Activated CD4-positive, alpha-beta memory T cell treated with anti-CD3 and anti-CD28 coated beads, Interleukin-2, amount 10 ng/mL, durations not matched to agents 7 days and 5 days (primary cell): ENCODE results near the gene KY. TPM values are rescaled to one million over a fixed set of nuclear protein-coding genes. Genes with fewer than 3 reads are reported as not detected.
A peak's percentile ranks its signal among the peaks of the same experiment; 100 is the strongest.

Experiments
- CTCF ChIA-PET: fragments of 350-600 bp; sonication (Branson Sonifier 250); formaldehyde crosslinking; loops from one replicate; lab custom pipeline; 2021; ENCODE audit warnings: antibody characterized with exemption, inconsistent platforms; lab: Charles Lee
- POLR2A ChIA-PET: fragments of 350-600 bp; sonication (Branson Sonifier 250); formaldehyde crosslinking; loops from one replicate; lab custom pipeline; 2021; ENCODE audit warnings: antibody characterized with exemption; lab: Charles Lee
- DNase-seq: peaks from one replicate; pipeline ENCODE4 v3.0.0-alpha.2; 2020
- H3K27ac Mint-ChIP-seq: one replicate; pipeline ENCODE4 v1.8.0; 2021; ENCODE audit warnings: mild to moderate bottlenecking, mixed read lengths
- H3K27me3 Mint-ChIP-seq: one replicate; pipeline ENCODE4 v1.8.0; 2021; ENCODE audit warnings: mixed read lengths
- H3K36me3 Mint-ChIP-seq: one replicate; pipeline ENCODE4 v1.8.0; 2021; ENCODE audit warnings: low read depth, mixed read lengths
- H3K4me1 Mint-ChIP-seq: one replicate; pipeline ENCODE4 v1.8.0; 2021; ENCODE audit warnings: mixed read lengths
- H3K4me3 Mint-ChIP-seq: one replicate; pipeline ENCODE4 v1.8.0; 2021; ENCODE audit warnings: mild to moderate bottlenecking, mixed read lengths
- H3K9me3 Mint-ChIP-seq: one replicate; pipeline ENCODE4 v1.8.0; 2021; ENCODE audit warnings: mixed read lengths
- total RNA-seq, 2 experiments: library from RNA; stranded (reverse); gene quantifications; one replicate each; pipeline ENCODE4 v1.2.3, GENCODE V29; 2021

KY gene
- total RNA-seq, 2 experiments from 2014 or later = not detected

- CTCF ChIA-PET = no interaction called here
- Mint-ChIP-seq H3K9me3 (no peaks in the 10 kb centered on the region), H3K27ac (no peak overlapping the region), H3K27me3 (peaks cover 6% of the 10 kb centered on the region), H3K4me1 (no peaks in the 10 kb centered on the region), H3K36me3 (no peaks in the 10 kb centered on the region), H3K4me3 (no peak overlapping the region)
- POLR2A ChIA-PET = no interaction called here
- peak; percentile 9 for DNase-seq
These were observed 21.9 kb downstream of the KY start for GRCh38 chr3:134628884-134629283.

- ChIA-PET CTCF (no interaction called here), POLR2A (no interaction called here)
- no peak overlapping the region for H3K4me3 Mint-ChIP-seq
- H3K4me1 Mint-ChIP-seq = no peaks in the 10 kb centered on the region
- no peak overlapping the region for H3K27ac Mint-ChIP-seq
- no peak for DNase-seq
- H3K9me3 Mint-ChIP-seq = no peaks in the 10 kb centered on the region
- H3K36me3 Mint-ChIP-seq = no peaks in the 10 kb centered on the region
- H3K27me3 Mint-ChIP-seq = peaks cover 3% of the 10 kb centered on the region
These were observed 23.0 kb downstream of the KY start for GRCh38 chr3:134627831-134628230.

GRCh38 chr3:134625885-134626741, 24.7 kb downstream of the KY start:
- Mint-ChIP-seq H3K9me3 (no peaks in the 10 kb centered on the region), H3K36me3 (no peaks in the 10 kb centered on the region), H3K4me1 (no peaks in the 10 kb centered on the region), H3K27me3 (peaks cover 1% of the 10 kb centered on the region), H3K27ac (no peak overlapping the region), H3K4me3 (no peak overlapping the region)
- CTCF ChIA-PET = no interaction called here
- POLR2A ChIA-PET = no interaction called here
- DNase-seq = peak; percentile 13

- no peaks in the 10 kb centered on the region for H3K27me3 Mint-ChIP-seq
- CTCF ChIA-PET = no interaction called here
These were observed 25.4 kb downstream of the KY start for GRCh38 chr3:134625462-134625861.

GRCh38 chr3:134624537-134625287, 26.1 kb downstream of the KY start:
- Mint-ChIP-seq H3K36me3 (no peaks in the 10 kb centered on the region), H3K9me3 (no peaks in the 10 kb centered on the region), H3K27me3 (no peaks in the 10 kb centered on the region), H3K27ac (no peak overlapping the region), H3K4me3 (no peak overlapping the region), H3K4me1 (no peaks in the 10 kb centered on the region)
- ChIA-PET CTCF (no interaction called here), POLR2A (no interaction called here)
- DNase-seq = peak; percentile 3

More at GRCh38 chr3:134625462-134625861, 25.4 kb downstream of the KY start:
- no peak overlapping the region for H3K4me3 Mint-ChIP-seq
- no peak overlapping the region for H3K27ac Mint-ChIP-seq
- H3K9me3 Mint-ChIP-seq = no peaks in the 10 kb centered on the region
- peak; percentile 6 for DNase-seq
- H3K36me3 Mint-ChIP-seq = no peaks in the 10 kb centered on the region
- H3K4me1 Mint-ChIP-seq = no peaks in the 10 kb centered on the region
- POLR2A ChIA-PET = no interaction called here

GRCh38 chr3:134623615-134624245, 27.1 kb downstream of the KY start:
- no peaks in the 10 kb centered on the region for H3K9me3 Mint-ChIP-seq
- H3K36me3 Mint-ChIP-seq = no peaks in the 10 kb centered on the region
- no peaks in the 10 kb centered on the region for H3K4me1 Mint-ChIP-seq
- DNase-seq = peak; percentile 8
- CTCF ChIA-PET = no interaction called here
- POLR2A ChIA-PET = no interaction called here
- no peak overlapping the region for H3K4me3 Mint-ChIP-seq
- no peak overlapping the region for H3K27ac Mint-ChIP-seq
- H3K27me3 Mint-ChIP-seq = no peaks in the 10 kb centered on the region

GRCh38 chr3:134622806-134623365, 27.9 kb downstream of the KY start:
- H3K9me3 Mint-ChIP-seq = no peaks in the 10 kb centered on the region
- POLR2A ChIA-PET = no interaction called here
- DNase-seq = no peak
- H3K36me3 Mint-ChIP-seq = no peaks in the 10 kb centered on the region
- no peak overlapping the region for H3K27ac Mint-ChIP-seq
- H3K4me1 Mint-ChIP-seq = no peaks in the 10 kb centered on the region
- CTCF ChIA-PET = interaction anchor here (1.2 kb wide), 1 partner anchor 22 kb away, joined by 4 read pairs; no protein-coding TSS in a partner anchor
- H3K4me3 Mint-ChIP-seq = no peak overlapping the region
- no peaks in the 10 kb centered on the region for H3K27me3 Mint-ChIP-seq

GRCh38 chr3:134621854-134622253, 29.0 kb downstream of the KY start:
- ChIA-PET POLR2A (no interaction called here), CTCF (interaction anchor here (1.2 kb wide), 1 partner anchor 21 kb away, joined by 4 read pairs; no protein-coding TSS in a partner anchor)
- no peak for DNase-seq
- no peaks in the 10 kb centered on the region for H3K36me3 Mint-ChIP-seq
- H3K4me3 Mint-ChIP-seq = no peak overlapping the region
- no peak overlapping the region for H3K27ac Mint-ChIP-seq
- H3K9me3 Mint-ChIP-seq = no peaks in the 10 kb centered on the region
- no peaks in the 10 kb centered on the region for H3K4me1 Mint-ChIP-seq
- H3K27me3 Mint-ChIP-seq = no peaks in the 10 kb centered on the region

- DNase-seq = no peak
- POLR2A ChIA-PET = no interaction called here
- H3K27ac Mint-ChIP-seq = no peak overlapping the region
- CTCF ChIA-PET = no interaction called here
- no peaks in the 10 kb centered on the region for H3K27me3 Mint-ChIP-seq
- H3K36me3 Mint-ChIP-seq = no peaks in the 10 kb centered on the region
- H3K4me1 Mint-ChIP-seq = no peaks in the 10 kb centered on the region
- H3K4me3 Mint-ChIP-seq = no peak overlapping the region
- H3K9me3 Mint-ChIP-seq = no peaks in the 10 kb centered on the region
These were observed 30.2 kb downstream of the KY start for GRCh38 chr3:134620476-134621115.

GRCh38 chr3:134619884-134620445, 30.9 kb downstream of the KY start:
- ChIA-PET POLR2A (no interaction called here), CTCF (no interaction called here)
- DNase-seq = peak; percentile 3
- H3K4me3 Mint-ChIP-seq = no peak overlapping the region
- no peaks in the 10 kb centered on the region for H3K27me3 Mint-ChIP-seq
- no peaks in the 10 kb centered on the region for H3K4me1 Mint-ChIP-seq
- H3K9me3 Mint-ChIP-seq = no peaks in the 10 kb centered on the region
- no peaks in the 10 kb centered on the region for H3K36me3 Mint-ChIP-seq
- no peak overlapping the region for H3K27ac Mint-ChIP-seq

- CTCF ChIA-PET = no interaction called here
- no peaks in the 10 kb centered on the region for H3K4me1 Mint-ChIP-seq
These were observed 31.6 kb downstream of the KY start for GRCh38 chr3:134619301-134619615.

GRCh38 chr3:134618478-134619300, 32.1 kb downstream of the KY start:
- no peaks in the 10 kb centered on the region for H3K4me1 Mint-ChIP-seq
- DNase-seq = peak; percentile 3
- ChIA-PET CTCF (no interaction called here), POLR2A (no interaction called here)
- no peak overlapping the region for H3K4me3 Mint-ChIP-seq
- H3K27me3 Mint-ChIP-seq = no peaks in the 10 kb centered on the region
- no peaks in the 10 kb centered on the region for H3K36me3 Mint-ChIP-seq
- no peak overlapping the region for H3K27ac Mint-ChIP-seq
- no peaks in the 10 kb centered on the region for H3K9me3 Mint-ChIP-seq

More at GRCh38 chr3:134619301-134619615, 31.6 kb downstream of the KY start:
- H3K36me3 Mint-ChIP-seq = no peaks in the 10 kb centered on the region
- no peaks in the 10 kb centered on the region for H3K27me3 Mint-ChIP-seq
- POLR2A ChIA-PET = no interaction called here
- H3K9me3 Mint-ChIP-seq = no peaks in the 10 kb centered on the region
- H3K27ac Mint-ChIP-seq = no peak overlapping the region
- no peak overlapping the region for H3K4me3 Mint-ChIP-seq
- DNase-seq = no peak
